Left lobe of liver (tissue), 2 donors: ENCODE data around the gene MEPE. TPM values are rescaled to one million over a fixed set of nuclear protein-coding genes. Genes with fewer than 3 reads are reported as not detected.

ENCODE experiments used
- ATAC-seq: fragments of 200-7000 bp; cut with Tn5 transposase; one replicate; pipeline ENCODE4 v1.9.1; 2020; ENCODE audit warnings: mild to moderate bottlenecking, moderate library complexity
- DNase-seq: peaks from one replicate; pipeline ENCODE4 v3.0.0-alpha.2; 2020; ENCODE audit warnings: low spot score
- total RNA-seq: library from RNA; stranded (reverse); gene quantifications from one replicate; pipeline ENCODE4 v1.2.1, GENCODE V29; 2021
- donor health status: DM: no; HTN: no; CAD: no; lungs with moderate emphysema.
- donor health status: DM: no; HTN: yes; CAD: no.

The MEPE gene, protein sequence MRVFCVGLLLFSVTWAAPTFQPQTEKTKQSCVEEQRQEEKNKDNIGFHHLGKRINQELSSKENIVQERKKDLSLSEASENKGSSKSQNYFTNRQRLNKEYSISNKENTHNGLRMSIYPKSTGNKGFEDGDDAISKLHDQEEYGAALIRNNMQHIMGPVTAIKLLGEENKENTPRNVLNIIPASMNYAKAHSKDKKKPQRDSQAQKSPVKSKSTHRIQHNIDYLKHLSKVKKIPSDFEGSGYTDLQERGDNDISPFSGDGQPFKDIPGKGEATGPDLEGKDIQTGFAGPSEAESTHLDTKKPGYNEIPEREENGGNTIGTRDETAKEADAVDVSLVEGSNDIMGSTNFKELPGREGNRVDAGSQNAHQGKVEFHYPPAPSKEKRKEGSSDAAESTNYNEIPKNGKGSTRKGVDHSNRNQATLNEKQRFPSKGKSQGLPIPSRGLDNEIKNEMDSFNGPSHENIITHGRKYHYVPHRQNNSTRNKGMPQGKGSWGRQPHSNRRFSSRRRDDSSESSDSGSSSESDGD
- not detected for total RNA-seq

DNA sequence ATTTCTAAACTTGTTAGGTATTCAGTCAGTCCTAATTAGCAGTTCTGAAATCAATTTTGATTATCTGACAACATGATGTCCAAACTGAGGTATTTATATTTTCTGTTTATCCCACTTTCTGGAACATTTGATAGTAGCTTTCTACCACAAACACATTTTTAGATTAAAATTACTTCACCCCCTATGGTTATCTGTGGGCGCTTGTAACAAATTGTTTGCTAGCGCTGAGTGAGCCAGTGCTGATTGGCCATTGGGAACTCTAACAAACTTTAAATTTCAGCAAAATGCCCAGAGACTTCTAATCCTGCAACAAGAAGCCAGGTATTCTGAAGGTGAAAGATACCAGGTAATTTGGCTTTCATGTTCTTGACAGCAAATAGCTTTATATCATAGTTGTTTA, at the start of gene MEPE:
MEPE (plus strand) TSS at position 301 of the 400 bp plus-strand sequence. CDS start 1,746 bp downstream, outside the sequence.
- ATAC-seq (no peak), DNase-seq (no peak)

DNA sequence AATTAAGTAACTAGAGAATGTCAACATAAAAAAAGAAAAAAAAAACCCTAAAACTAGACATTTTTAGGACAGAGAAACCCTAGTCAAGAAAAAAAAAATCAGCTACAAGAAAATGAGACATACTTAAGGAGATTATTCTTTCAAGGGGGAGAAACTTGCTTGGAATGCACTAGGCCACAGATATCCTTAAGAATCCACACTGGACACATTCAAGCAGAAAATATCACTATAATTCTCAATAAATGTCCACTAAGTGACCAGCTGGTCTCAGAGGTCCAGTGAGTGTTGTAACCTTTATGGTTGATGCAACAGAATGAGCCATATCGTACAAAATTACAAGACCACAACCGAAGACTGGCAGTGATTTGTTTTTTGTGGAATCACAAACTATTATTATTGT, 49.0 kb upstream of the MEPE start:
- ATAC-seq, result no peak
- no peak for DNase-seq

DNA sequence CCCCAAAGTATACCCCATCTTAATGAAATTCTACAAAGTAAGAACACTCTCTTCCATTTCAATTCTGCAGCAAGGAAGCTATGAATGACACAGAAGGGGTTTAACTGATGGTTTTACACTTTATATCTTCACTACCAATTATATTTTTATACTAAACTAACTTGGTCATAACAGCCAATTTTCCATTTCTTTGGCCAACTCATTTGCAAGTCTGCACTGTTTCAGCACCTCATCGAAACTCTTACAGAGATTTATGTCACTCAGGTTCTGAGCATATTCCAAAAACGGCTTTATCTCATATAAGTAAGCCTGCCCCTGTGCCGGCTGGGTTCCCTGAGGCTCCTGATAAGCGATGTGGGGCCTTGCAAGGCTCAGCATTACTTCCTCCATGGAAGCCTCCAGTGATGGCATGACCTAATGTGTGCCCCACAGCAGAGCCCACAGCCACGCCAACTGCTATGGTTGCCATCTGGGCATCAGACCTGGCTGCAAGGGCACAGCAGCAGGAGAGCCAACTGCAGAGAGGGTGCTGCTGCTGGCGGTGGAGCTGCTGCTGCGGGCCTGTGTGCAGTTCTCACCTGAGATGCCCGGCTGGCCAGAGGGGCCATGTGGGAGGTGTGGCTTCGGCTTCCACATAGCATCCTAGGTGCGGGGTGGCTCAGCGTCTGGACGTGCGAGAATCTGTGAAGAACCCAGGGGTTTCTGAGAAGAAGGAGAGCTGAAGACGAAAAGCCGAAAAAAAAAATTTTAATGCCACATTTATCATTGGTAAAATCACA, 46.8 kb upstream of the MEPE start:
- no peak for ATAC-seq
- no peak for DNase-seq

DNA sequence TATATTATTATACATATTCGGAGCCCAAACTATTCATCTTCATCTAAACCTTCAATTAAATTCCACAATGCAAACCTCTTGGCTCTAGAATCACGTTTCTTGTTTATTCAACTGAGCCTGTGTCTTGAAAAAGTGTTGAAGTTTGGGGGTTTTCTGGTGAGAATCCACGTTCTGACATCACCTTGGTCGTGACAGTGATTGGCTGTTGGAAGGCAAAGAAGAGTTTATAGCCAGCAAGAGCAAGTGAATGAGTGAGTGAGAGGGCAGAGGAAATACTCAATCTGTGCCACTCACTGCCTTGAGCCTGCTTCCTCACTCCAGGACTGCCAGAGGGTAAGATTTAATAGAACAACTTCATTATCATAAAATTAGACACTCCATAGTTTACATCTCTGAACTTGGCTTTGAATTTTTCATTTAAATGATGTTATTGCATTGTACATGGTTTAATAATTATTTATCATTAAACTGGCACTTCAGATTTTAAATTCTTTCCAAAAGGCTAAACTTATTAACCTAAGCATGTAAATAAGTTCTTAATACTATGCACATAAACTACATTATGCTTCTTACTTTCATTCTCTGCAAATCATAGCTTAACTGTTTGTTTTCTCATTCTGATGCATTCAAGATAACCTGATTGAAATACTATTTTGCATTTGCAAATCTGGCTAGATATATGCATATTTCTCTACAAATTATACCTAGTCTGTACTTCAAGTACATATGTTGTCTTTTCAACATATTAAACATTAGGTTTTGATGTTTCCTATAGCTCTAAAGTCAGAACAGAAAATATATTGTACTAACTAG, 33.3 kb upstream of the MEPE start, which contains the start of gene IBSP:
IBSP (plus strand) TSS at position 254 of the 813 bp plus-strand sequence. CDS start 2,808 bp downstream, outside the sequence.
- ATAC-seq (no peak), DNase-seq (no peak)

DNA sequence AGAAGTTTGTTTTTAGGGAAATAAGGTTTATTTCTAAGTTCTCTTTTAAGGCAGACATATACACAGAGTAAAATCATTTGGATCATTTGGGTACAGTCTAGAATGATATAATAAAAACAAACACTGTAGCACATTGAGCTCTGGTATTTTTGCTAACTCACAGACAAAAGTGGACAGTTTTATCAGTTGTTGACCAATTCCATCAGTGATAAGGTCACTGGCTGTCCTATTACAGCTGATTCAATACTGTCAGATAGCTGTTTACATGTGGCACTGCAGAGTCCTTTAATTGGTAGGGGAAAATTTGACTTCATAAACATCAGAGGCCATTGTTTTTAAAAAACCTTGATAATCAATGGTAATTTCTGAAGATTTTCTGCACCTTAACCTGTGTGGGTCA, 29.9 kb upstream of the MEPE start:
- no peak for ATAC-seq
- no peak for DNase-seq

DNA sequence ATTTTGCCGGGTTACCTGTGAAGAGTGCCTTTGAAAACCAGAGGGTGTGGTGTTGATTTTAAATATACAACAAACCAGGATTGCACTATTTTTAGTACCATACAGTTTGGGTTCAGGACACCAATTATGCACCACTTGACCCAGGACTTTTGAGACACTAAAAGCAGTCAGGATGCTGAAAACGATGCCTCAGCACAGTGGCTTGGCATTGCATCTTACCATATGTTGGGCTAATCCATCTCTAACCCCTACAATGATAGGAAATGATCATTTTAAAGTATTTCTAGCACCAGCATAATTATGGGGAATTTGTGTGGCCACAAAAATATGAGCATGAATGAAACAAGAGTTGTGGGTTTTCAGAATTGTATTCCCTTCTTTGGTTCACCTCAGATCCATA, 29.3 kb upstream of the MEPE start:
- no peak for ATAC-seq
- no peak for DNase-seq

DNA sequence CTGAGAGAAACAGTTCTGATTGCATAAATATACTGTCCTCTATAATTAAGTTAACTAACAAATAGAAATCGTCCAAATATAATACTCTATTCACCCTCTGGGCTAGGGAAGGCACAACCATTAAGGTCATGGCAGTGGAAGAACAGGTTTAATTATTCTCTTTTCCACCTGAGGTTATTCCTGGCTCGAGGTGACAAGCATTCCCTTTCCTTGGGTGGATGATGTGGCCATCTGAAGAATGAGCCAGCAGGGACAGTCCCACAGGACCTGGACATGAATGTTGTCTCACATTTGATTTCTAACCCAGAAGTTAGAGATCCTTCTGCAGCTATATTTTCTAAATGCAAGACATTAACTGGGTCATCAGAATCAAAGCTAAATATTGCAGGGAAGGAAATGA, 27.9 kb upstream of the MEPE start:
- ATAC-seq (no peak), DNase-seq (no peak)

DNA sequence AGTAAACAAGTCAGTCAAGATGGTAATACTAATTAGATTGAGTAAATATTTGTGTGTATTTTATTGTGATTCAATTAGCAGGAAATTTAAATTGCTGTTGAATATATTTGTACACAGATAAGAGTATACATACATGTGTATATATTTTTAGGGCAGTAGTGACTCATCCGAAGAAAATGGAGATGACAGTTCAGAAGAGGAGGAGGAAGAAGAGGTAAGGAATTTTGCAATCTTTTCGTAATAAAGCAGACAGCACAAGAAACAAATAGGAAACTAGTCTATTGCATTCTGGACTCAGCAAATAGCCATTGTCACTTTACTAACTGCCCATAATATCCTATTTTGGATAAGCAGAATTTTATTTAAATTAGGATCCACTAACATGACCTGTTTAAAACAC, 26.8 kb upstream of the MEPE start:
- ATAC-seq (no peak), DNase-seq (no peak)

DNA sequence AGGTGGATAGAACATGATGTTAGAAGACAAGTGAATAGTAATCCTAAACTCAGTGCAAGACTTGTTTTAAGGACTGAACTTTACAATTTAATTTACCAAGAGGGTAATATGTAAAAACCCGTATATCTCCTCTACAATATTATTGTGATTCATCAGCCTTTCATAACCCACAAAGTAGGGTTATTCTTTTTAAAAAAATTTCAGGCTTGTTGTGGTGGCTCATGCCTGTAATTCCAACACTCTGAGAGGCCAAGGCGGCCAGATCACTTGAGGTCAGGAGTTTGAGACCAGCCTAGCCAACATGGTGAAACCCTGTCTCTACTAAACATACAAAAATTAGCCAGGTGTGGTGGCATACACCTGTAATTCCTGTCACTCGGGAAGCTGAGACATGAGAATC, 26.2 kb upstream of the MEPE start:
- DNase-seq, result no peak

DNA sequence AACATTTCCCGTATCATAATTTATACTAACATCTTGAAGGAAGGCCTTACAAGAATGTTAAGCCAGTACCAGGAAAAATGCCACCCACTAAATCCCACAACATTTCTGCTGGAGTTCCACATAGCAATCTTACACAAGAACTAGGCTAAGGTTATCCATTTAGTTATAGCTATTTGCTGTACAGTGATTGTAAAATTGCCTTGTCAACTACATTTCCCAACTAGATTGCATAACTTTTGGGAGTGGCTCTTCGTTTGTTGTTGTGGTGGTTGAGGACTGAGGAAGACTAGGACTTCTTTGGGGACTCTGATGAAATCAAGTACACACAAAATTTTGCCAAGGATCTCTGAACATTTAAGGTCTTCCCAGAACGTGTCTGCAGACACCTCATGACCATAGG, 25.4 kb upstream of the MEPE start:
- ATAC-seq (no peak), DNase-seq (no peak)

More for the DNA sequence above, 26.2 kb upstream of the MEPE start:
- no peak for ATAC-seq

DNA sequence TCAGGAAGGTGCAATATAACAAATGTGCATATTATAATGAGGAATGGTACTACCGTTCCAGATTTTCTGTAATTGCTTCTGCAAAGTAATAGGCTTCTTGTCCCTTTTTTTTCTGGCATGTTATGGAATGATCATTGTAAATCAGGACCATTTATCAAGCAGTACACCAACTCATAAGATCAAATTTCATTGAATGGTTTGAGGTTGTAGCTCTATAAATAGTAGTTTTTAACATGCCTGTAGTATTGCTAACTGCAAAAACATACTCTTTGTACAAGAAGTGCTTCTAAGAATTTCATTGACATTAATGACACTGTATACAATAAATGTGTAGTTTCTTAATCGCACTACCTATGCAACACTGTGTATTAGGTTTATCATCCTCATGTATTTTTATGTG, 20.8 kb upstream of the MEPE start:
- ATAC-seq, result no peak
- DNase-seq, result no peak

DNA sequence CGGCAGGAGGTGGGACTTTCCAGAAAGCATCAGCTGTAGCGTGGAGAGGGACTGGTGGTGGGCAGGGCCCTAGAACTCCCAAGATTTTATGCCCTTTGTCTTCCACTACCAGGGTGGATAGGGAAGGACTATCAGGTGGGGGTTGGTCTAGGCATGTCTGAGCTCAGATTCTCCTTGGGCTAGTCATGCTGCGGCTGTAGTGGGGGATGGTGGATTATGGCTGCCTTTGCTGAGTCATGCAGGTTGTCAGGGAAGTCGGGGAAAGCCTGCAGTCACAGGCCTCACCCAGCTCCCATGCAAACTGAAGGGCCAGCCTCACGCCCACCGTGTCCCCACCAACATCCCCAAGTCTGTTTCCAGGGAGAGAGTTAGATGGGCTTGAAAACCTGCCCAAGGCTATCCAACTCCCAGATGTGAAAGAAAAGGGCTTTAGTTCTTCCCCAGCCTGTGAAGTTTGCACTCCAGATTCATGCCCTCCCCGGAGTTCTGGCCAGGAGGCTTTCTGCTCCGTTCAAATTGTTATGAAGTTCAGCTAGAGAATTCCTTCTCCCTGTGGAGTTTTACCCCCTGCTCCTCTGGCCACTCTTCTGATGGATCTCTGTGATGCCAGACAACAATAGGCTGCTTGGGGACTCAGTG, 13.4 kb upstream of the MEPE start:
- ATAC-seq, result no peak

DNA sequence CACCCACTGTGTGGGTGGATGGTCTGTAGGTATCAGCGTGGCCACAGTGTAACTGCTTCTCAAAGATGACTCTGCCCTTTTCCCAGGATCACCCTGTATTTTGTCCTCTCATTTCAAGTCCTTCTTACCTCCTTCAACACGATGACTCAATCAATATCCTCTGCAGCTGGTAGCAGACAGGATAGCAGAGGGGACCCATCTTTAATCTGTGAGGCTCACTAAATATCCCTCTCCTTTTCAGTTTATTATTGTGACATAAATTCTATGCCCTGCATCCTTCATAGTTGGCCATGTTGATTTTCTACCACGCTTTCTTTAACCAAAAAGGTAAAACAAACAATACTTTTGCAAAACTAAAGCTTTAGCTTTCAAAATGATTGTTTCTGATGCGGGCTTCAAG, 9.6 kb upstream of the MEPE start:
- no peak for DNase-seq
- no peak for ATAC-seq

More for the DNA sequence above, 13.4 kb upstream of the MEPE start:
- DNase-seq, result no peak

DNA sequence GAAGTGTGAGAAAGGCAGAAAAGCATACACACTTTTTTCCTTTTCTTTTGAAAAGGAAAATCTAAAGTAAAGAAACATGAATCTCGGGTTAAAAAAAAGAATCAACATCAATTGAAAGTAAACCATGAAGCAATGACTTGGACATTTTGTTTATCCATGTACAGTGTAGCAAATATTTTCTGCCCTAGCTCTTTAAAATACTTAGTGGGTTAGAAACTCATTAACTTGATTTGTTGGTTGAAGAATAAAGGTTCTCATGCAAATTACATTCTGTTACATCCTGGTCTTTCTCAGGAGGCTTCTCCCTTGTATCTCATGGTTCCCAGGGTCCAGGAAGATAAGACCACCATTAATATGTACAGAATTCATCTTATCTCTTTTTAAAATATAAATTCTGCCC, 9.0 kb upstream of the MEPE start:
- DNase-seq (no peak), ATAC-seq (no peak)

DNA sequence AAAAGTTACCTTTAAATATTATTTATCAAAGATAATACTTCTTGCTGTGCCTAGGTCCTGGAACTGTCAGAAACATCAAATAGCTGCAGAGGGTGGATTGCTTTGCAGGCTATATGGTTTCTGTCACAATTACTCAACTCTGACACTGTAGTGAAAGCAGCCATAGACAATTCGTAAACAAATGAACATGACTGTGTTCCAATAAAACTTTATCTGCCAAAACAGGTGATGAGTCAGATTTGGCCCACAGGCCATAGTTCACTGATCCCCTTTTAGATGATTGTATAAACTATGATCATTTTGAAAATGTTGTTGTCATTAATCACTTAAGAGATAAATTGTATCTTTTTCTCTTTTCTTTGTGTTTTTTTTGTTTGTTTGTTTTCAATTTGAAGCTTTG, 8.4 kb upstream of the MEPE start:
- no peak for ATAC-seq

DNA sequence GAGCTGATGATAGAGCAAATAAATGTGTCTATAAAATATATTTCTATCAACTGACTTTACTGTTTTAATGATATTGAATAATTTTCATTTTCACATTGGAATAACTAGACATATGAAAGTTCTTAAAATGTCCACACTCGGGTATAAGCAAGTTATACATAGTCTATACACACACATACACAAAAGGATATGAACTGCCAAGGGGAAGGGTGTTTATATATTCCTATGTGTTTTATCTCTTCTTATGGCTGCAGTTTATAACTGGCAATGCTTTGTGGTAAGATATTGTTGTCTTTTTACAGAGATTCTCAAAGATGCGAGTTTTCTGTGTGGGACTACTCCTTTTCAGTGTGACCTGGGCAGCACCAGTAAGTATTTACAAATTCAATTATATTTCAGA, 1.6 kb downstream of the MEPE start:
- ATAC-seq, result no peak

More for the DNA sequence above, 8.4 kb upstream of the MEPE start:
- no peak for DNase-seq

DNA sequence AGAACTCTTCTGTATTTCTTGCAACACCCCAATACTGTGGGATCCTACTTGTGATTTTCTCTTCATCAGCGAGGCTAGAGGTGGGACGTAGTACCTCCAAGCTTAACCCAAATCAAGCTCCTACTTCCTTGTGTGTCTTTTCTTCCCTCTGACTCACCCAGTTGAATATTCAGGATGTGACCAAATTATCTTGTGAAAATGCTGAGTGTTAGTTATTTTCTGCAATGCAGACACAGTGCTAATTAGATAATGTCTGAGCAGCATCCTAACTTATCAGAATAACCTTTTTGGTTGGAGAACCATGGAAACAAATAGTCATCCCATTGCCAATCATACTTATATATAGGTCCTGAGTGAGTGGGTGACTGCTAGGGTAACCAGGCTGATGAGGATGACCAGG, 2.4 kb downstream of the MEPE start:
- ATAC-seq (no peak), DNase-seq (no peak)

More for the DNA sequence above, 1.6 kb downstream of the MEPE start:
- DNase-seq, result no peak

DNA sequence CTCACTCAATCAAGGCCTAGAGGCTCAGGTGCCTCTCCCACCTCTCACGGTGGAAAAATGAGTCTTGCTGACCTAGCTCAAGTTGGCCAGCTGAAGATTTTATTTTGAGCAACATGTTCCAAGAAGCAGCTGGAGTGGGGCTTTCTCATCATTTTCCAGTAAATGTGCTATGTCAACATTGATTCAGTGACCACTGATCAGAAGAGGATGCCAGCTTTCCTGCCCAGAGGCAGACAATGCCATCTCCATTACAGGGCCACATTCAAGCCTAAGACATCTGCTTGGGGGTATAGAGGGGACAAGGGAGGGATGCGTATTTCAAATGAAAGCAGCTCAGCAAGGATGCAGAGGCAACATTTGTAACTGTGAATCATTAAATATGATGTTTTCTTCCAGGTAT, 3.0 kb downstream of the MEPE start:
- no peak for DNase-seq
- no peak for ATAC-seq

DNA sequence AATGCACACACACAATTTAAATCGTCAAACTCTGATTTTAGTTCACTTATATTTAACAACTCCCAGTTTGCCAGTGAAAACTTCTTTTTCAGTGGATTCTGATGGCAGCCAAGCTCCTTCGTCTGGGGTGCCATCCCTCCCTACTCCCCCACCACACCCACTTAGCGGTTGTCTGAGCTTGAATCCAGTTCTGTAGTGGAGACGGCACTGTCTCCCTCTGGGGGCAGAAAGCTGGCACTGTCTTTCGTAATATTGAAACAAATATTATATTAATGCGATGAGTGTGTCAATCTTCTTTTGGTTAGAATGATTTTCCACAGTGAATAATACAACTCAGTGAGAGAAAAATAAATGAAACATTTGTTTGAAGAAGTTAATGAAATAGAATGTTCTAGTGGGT, 5.4 kb downstream of the MEPE start:
- no peak for DNase-seq
- no peak for ATAC-seq

DNA sequence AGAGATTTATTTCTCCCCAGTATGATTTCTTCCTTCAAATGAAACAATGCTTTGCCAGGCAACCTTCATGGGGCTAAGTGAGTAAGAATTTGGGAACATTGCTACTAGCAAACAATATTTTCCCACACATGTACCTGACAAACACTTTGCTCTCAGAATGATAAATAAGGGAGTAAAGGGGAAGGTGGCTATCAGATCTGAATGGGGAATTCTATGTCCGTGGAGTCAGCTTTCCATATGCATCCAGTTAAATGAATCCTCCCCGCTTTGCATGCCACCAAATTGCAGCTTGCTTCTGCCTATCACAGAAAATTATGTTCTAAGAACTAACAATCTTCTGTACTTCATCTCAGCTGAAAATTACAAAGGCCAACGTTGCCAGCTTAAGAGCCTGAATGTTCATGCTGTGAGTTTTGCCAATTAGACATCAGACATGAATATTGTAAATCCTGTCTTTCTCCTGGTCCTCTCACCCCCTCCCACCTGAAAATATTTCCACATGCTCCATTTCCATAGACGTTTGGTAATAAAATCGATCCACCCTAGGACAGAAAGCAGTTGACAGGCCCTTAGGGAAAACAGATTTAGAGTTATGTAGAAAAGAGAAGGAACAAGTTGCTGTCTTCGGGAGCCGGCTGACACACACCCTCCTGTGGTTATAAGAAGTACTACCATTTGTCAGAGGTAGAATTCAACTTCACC, 6.3 kb downstream of the MEPE start:
- ATAC-seq, result peak; percentile 92
- DNase-seq, result no peak
